GM12878 (cell line): ENCODE data around the gene UACA. TPM values are rescaled to one million over a fixed set of nuclear protein-coding genes. Genes with fewer than 3 reads are reported as not detected.

Experiments
- ATAC-seq: fragments of 200-7000 bp; cut with Tn5 transposase; 3 replicates; pipeline ENCODE4 v1.9.1; 2020; ENCODE audit warnings: mild to moderate bottlenecking, moderate library complexity
- BruUV-seq: library from RNA; stranded (reverse); fragments of 400-500 nt; replicated peaks from 2 replicates; lab custom pipeline; 2021; lab: Mats Ljungman, UMichigan
- CTCF ChIA-PET: fragments of 300-600 bp; sonication (Branson Sonifier 250); formaldehyde crosslinking; extraction: SDS; loops from one replicate; lab custom pipeline; 2021; ENCODE audit warnings: inconsistent platforms; lab: Yijun Ruan, JAX
- POLR2A ChIA-PET: fragments of 350-600 bp; formaldehyde crosslinking; extraction: SDS; loops from one replicate; lab custom pipeline; 2021; ENCODE audit warnings: inconsistent platforms; lab: Charles Lee
- RAD21 ChIA-PET: fragments of 300-600 bp; sonication (Branson Sonifier 250); formaldehyde crosslinking; loops from one replicate; lab custom pipeline; 2023; ENCODE audit warnings: antibody characterized with exemption; ENCODE audit not compliant: unreplicated experiment; lab: Charles Lee
- SMC1A ChIA-PET: fragments of 300-600 bp; sonication (Branson Sonifier 250); formaldehyde crosslinking; loops from one replicate; lab custom pipeline; 2023; ENCODE audit not compliant: unreplicated experiment, uncharacterized antibody; lab: Charles Lee
- DNase-seq: peaks from one replicate; pipeline ENCODE4 v3.0.0-alpha.2; 2011; ENCODE audit warnings: low read depth, low spot score
- FAIRE-seq: peaks from 3 replicates; lab custom pipeline; 2011; peaks lifted over from hg19 to GRCh38; lab: Jason Lieb, UNC
- H2AFZ ChIP-seq: 2 replicates; pipeline ENCODE4 v1.6.0; 2011; ENCODE audit warnings: low read depth, low read length, control low read depth; ENCODE audit not compliant: control insufficient read depth
- H3K27ac ChIP-seq: 2 replicates; pipeline ENCODE4 v1.5.1; 2011; ENCODE audit warnings: control low read depth; ENCODE audit not compliant: control insufficient read depth, insufficient read depth
- H3K27me3 ChIP-seq, 2 experiments: replicated peaks in 1 of 2; 2 replicates each; pipeline versions ENCODE4 v1.6.0 to v1.6.1; 2011; ENCODE audit warnings: low read length in 1 of 2; ENCODE audit not compliant: control insufficient read depth in 2 of 2, insufficient read depth in 2 of 2
- H3K36me3 ChIP-seq, 2 experiments: 2 replicates each; pipeline ENCODE4 v1.5.1; 2011; ENCODE audit warnings: low read length in 1 of 2; ENCODE audit not compliant: control insufficient read depth in 2 of 2, insufficient read depth in 2 of 2
- H3K4me1 ChIP-seq: 2 replicates; pipeline ENCODE4 v1.6.1; 2011; ENCODE audit warnings: mild to moderate bottlenecking, low read length, moderate library complexity, mixed read lengths; ENCODE audit not compliant: control insufficient read depth, insufficient read depth
- H3K4me2 ChIP-seq: 2 replicates; pipeline ENCODE4 v1.6.0; 2011; ENCODE audit warnings: control low read depth; ENCODE audit not compliant: control insufficient read depth, insufficient read depth
- H3K4me3 ChIP-seq: fragments of 200-600 bp; sonication (generic); 2 replicates; pipeline ENCODE4 v1.5.1; 2016
- H3K79me2 ChIP-seq: 2 replicates; pipeline ENCODE4 v1.6.0; 2011; ENCODE audit warnings: low read length; ENCODE audit not compliant: control insufficient read depth, insufficient read depth
- H3K9ac ChIP-seq: 2 replicates; pipeline ENCODE4 v1.8.0; 2011; ENCODE audit warnings: low read length, control low read depth, mixed read lengths; ENCODE audit not compliant: control insufficient read depth, insufficient read depth
- H3K9me3 ChIP-seq: replicated peaks from 3 replicates; pipeline ENCODE4 v1.5.1; 2011; ENCODE audit warnings: mild to moderate bottlenecking, low read length; ENCODE audit not compliant: control insufficient read depth, insufficient read depth
- H4K20me1 ChIP-seq: 2 replicates; pipeline ENCODE4 v1.6.0; 2011; ENCODE audit not compliant: control insufficient read depth, insufficient read depth
- ATF3 ChIP-seq: IDR thresholded peaks from 2 replicates; pipeline ENCODE4 v1.6.1; 2011; ENCODE audit warnings: low read depth, mild to moderate bottlenecking, low read length, moderate library complexity, borderline replicate concordance; ENCODE audit errors: extremely low read depth
- DPF2 ChIP-seq: fragments of 450-650 bp; IDR thresholded peaks from 2 replicates; pipeline ENCODE4 v1.6.1; 2017; ENCODE audit warnings: mild to moderate bottlenecking
- ELK1 ChIP-seq: IDR thresholded peaks from 2 replicates; pipeline ENCODE4 v1.6.1; 2012; ENCODE audit warnings: low read depth, low read length, improper control_type of control experiment
- ESRRA ChIP-seq: IDR thresholded peaks from 2 replicates; pipeline ENCODE4 v1.6.1; 2012; ENCODE audit warnings: mild to moderate bottlenecking, low read length, improper control_type of control experiment
- ETV6 ChIP-seq, 2 experiments: fragments of 450-650 bp in 1 of 2; IDR thresholded peaks in 1 of 2; conservative IDR thresholded peaks in 1 of 2; 2 replicates each; pipeline ENCODE4 v1.6.1; 2014; ENCODE audit warnings: antibody characterized with exemption in 1 of 2, borderline replicate concordance in 1 of 2, low read depth in 1 of 2, mild to moderate bottlenecking in 1 of 2, moderate library complexity in 1 of 2
- FOXK2 ChIP-seq: fragments of 450-650 bp; IDR thresholded peaks from 2 replicates; pipeline ENCODE4 v1.6.1; 2017; ENCODE audit warnings: mild to moderate bottlenecking, moderate library complexity
- HDAC6 ChIP-seq: fragments of 200-600 bp; sonication (generic); IDR thresholded peaks from one replicate; pipeline ENCODE4 v1.8.0; 2017; ENCODE audit warnings: antibody characterized with exemption; ENCODE audit not compliant: unreplicated experiment
- IKZF1 ChIP-seq: fragments of 450-650 bp; conservative IDR thresholded peaks from 2 replicates; pipeline ENCODE4 v1.6.1; 2017; ENCODE audit warnings: antibody characterized with exemption, mild to moderate bottlenecking
- KDM1A ChIP-seq: fragments of 200-600 bp; sonication (generic); IDR thresholded peaks from 2 replicates; pipeline ENCODE4 v1.6.1; 2016; ENCODE audit warnings: borderline replicate concordance
- NFIC ChIP-seq: IDR thresholded peaks from 2 replicates; pipeline ENCODE4 v1.6.1; 2012; ENCODE audit warnings: low read depth, mild to moderate bottlenecking, inconsistent platforms, low read length, moderate library complexity
- NFYA ChIP-seq: IDR thresholded peaks from 2 replicates; pipeline ENCODE4 v1.6.1; 2011; ENCODE audit warnings: low read depth, mild to moderate bottlenecking, low read length, improper control_type of control experiment, borderline replicate concordance
- NR2F1 ChIP-seq: fragments of 450-650 bp; conservative IDR thresholded peaks from 2 replicates; pipeline ENCODE4 v1.6.1; 2017; ENCODE audit warnings: mild to moderate bottlenecking
- SMC3 ChIP-seq: IDR thresholded peaks from 2 replicates; pipeline ENCODE4 v1.6.1; 2011; ENCODE audit warnings: low read length, improper control_type of control experiment, borderline replicate concordance
- SP1 ChIP-seq: IDR thresholded peaks from one replicate; pipeline ENCODE4 v1.6.1; 2011; ENCODE audit warnings: low read depth, low read length
- STAT3 ChIP-seq: IDR thresholded peaks from 2 replicates; pipeline ENCODE4 v1.6.1; 2011; ENCODE audit warnings: low read depth, low read length, improper control_type of control experiment
- TCF3 ChIP-seq: IDR thresholded peaks from 2 replicates; pipeline ENCODE4 v1.6.1; 2012; ENCODE audit warnings: low read depth, mild to moderate bottlenecking, low read length, borderline replicate concordance; ENCODE audit not compliant: insufficient read depth
- YY1 ChIP-seq: IDR thresholded peaks from 2 replicates; pipeline ENCODE4 v1.6.1; 2011; ENCODE audit warnings: low read depth, mild to moderate bottlenecking, low read length
- ZSCAN29 ChIP-seq: fragments of 450-650 bp; IDR thresholded peaks from 2 replicates; pipeline ENCODE4 v1.6.1; 2017; ENCODE audit warnings: mild to moderate bottlenecking, moderate library complexity
- WGBS: methylation state at CpG from one replicate; pipeline ENCODE4 v1.1.6; 2016; ENCODE audit warnings: low lambda C conversion rate; ENCODE audit not compliant: insufficient replicate concordance, insufficient coverage; ENCODE audit errors: missing lambda C conversion rate; 5-methylcytosine and 5-hydroxymethylcytosine counted together
- in situ Hi-C: fragments of 300-500 bp; cut with MboI; formaldehyde crosslinking; loops from 9 replicates; pipeline ENCODE4 v1.14.3; 2018; ENCODE audit warnings: mixed read lengths
- intact Hi-C: fragments of 100-400 bp; cut with micrococcal nuclease; formaldehyde crosslinking; loops from one replicate; pipeline ENCODE4 v1.14.2; 2022; ENCODE audit not compliant: unreplicated experiment
- polyA plus RNA-seq, 11 experiments: library from polyadenylated mRNA; depleted of rRNA in 4 of 11; unstranded in 6 of 11; stranded (reverse) in 5 of 11; fragments of >200 nt; fragmentation: Nextera tagmentation in 4 of 11; fragmentation: Illumina TruSeq in 1 of 11; extraction: Ambion mirVana in 4 of 11; extraction: Trizol in 1 of 11; gene quantifications; 1 replicate in 1 of 11; 2 replicates in 10 of 11; pipeline versions ENCODE4 v1.2.1 to v1.2.3, GENCODE V29; 2011 to 2016; ENCODE audit warnings: inconsistent platforms in 2 of 11, missing spikeins in 2 of 11, low read depth in 1 of 11
- total RNA-seq, 4 experiments: library from RNA; depleted of rRNA in 3 of 4; stranded (reverse); fragments of >200 nt in 3 of 4; fragmentation: Illumina TruSeq in 1 of 4; extraction: Trizol in 1 of 4; gene quantifications; 2 replicates each; pipeline versions ENCODE4 v1.2.1 to v1.2.3, GENCODE V29; 2013 to 2021
- TF ChIP-seq, protein P1 (sequence below), 3 experiments: IDR thresholded peaks in 2 of 3; conservative IDR thresholded peaks in 1 of 3; 2 replicates each; pipeline ENCODE4 v1.5.1; 2011; ENCODE audit warnings: low read depth in 3 of 3, low read length in 3 of 3, mild to moderate bottlenecking in 3 of 3, control low read depth in 2 of 3, moderate library complexity in 2 of 3, inconsistent platforms in 1 of 3, mixed read lengths in 1 of 3; ENCODE audit not compliant: control insufficient read depth in 2 of 3, insufficient read depth in 1 of 3; ENCODE audit errors: extremely low read depth in 1 of 3
- TF ChIP-seq, protein P2 (sequence below): IDR thresholded peaks from 2 replicates; pipeline ENCODE4 v1.6.1; 2011; ENCODE audit warnings: borderline replicate concordance, low read depth, mild to moderate bottlenecking, moderate library complexity, low read length; ENCODE audit not compliant: insufficient read depth, poor library complexity, severe bottlenecking

The UACA gene
- total and polyA plus RNA-seq, 10 of the 15 experiments (the other 5 are each of a cell fraction or from before 2014, with no cell fraction given), result 0.30 to 4.0 (median 2.0) TPM

DNA sequence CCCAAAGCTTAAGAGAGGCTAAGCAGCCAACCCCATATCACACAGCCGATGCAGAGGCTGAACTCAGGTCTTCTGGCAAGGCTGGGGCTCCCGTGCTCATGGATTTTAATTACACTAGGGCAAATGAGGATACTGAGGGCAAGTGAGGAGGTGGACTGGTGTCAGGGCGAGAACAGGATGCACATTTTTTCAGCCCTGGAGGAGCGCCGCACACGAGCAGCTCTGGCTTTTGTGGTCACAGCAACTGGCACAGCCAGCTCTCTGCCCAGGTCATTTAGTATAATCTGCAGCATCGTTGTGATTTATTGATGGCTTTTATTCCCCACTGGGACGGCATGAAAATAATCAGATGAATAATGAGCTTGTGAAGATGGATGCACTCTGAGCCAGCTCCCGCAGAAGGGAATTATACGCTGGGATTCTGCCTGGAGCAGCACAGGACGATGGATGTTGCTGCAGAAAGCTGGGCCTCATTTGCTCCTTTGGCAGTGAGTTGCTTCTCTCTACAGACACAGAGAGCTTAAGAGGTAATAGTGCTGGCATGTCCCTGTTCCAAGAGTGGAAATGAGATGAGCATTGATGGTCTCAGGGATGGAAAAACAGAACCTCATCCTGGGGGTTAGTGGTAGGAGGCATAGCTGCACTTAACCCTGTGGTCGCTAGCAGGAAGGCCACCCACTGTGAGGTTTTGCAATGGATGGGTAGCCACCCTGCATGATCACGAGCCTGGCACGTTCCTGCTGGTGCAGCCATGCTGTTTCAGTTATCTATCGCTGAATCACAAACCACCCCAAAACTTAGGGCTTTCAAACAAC lies 135.4 kb downstream of the UACA start:
- CTCF ChIA-PET, result no interaction called here
- RAD21 ChIA-PET, result no interaction called here
- POLR2A ChIA-PET, result no interaction called here
- H4K20me1 ChIP-seq, result no peaks in the 10 kb centered on the region
- 33% methylated on average over 15 of the region's 15 CpGs for WGBS
- H3K79me2 ChIP-seq, result no peaks in the 10 kb centered on the region
- no peaks in the 10 kb centered on the region for H3K4me1 ChIP-seq
- intact Hi-C loops, result no loop called here
- ATAC-seq (no peak), FAIRE-seq (no peak)
- no peak overlapping the region for H3K4me2 ChIP-seq
- no peaks in the 10 kb centered on the region for H3K9me3 ChIP-seq
- H2AFZ ChIP-seq, result no peak overlapping the region
- H3K27ac ChIP-seq, result no peak overlapping the region
- H3K4me3 ChIP-seq, result no peak overlapping the region
- no peaks in the 10 kb centered on the region for H3K36me3 ChIP-seq
- TF ChIP-seq, protein P1, sequence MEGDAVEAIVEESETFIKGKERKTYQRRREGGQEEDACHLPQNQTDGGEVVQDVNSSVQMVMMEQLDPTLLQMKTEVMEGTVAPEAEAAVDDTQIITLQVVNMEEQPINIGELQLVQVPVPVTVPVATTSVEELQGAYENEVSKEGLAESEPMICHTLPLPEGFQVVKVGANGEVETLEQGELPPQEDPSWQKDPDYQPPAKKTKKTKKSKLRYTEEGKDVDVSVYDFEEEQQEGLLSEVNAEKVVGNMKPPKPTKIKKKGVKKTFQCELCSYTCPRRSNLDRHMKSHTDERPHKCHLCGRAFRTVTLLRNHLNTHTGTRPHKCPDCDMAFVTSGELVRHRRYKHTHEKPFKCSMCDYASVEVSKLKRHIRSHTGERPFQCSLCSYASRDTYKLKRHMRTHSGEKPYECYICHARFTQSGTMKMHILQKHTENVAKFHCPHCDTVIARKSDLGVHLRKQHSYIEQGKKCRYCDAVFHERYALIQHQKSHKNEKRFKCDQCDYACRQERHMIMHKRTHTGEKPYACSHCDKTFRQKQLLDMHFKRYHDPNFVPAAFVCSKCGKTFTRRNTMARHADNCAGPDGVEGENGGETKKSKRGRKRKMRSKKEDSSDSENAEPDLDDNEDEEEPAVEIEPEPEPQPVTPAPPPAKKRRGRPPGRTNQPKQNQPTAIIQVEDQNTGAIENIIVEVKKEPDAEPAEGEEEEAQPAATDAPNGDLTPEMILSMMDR (IDR thresholded peaks at IDR 0.05 in 2 of 3, conservative IDR thresholded peaks at IDR 0.05 in 1 of 3; ENCODE audit: control insufficient read depth in 2 of 3, extremely low read depth in 1 of 3, insufficient read depth in 1 of 3, low read depth in 3 of 3, low read length in 3 of 3), result no peak
- no peak for TF ChIP-seq ATF3
- TF ChIP-seq FOXK2, result no peak
- no peak for TF ChIP-seq KDM1A
- no peak for TF ChIP-seq NFIC
- TF ChIP-seq TCF3, result no peak
- TF ChIP-seq SMC3, result no peak
- TF ChIP-seq YY1, result no peak
- TF ChIP-seq DPF2, result no peak
- no peak for TF ChIP-seq NFYA
- TF ChIP-seq NR2F1, result no peak
- TF ChIP-seq STAT3, result no peak
- no peak for TF ChIP-seq ELK1
- TF ChIP-seq IKZF1, result no peak
- no peak for TF ChIP-seq ETV6 (conservative IDR thresholded peaks at IDR 0.05 in 1 of 2, IDR thresholded peaks at IDR 0.05 in 1 of 2; ENCODE audit: borderline replicate concordance in 1 of 2, low read depth in 1 of 2)
- no peak for TF ChIP-seq ESRRA
- TF ChIP-seq SP1, result no peak
- no peak for TF ChIP-seq ZSCAN29
- no peak for TF ChIP-seq HDAC6
- TF ChIP-seq, protein P2, sequence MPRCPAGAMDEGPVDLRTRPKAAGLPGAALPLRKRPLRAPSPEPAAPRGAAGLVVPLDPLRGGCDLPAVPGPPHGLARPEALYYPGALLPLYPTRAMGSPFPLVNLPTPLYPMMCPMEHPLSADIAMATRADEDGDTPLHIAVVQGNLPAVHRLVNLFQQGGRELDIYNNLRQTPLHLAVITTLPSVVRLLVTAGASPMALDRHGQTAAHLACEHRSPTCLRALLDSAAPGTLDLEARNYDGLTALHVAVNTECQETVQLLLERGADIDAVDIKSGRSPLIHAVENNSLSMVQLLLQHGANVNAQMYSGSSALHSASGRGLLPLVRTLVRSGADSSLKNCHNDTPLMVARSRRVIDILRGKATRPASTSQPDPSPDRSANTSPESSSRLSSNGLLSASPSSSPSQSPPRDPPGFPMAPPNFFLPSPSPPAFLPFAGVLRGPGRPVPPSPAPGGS, result no peak
- TF ChIP-seq, all 136 proteins: peak for 0
- in situ Hi-C loops, result no loop called here
- SMC1A ChIA-PET, result no interaction called here
- no TSS peak for BruUV-seq
- Histone ChIP-seq H3K9ac (no peak overlapping the region), H3K27me3 (peaks cover 0 to 1% of the 10 kb centered on the region in 2 experiments; a peak in 1 of 4 replicates)
- DNase-seq, result no peak
